Panc1 (cell line): Measurements from ENCODE around the gene PAAF1. TPM values are rescaled to one million over a fixed set of nuclear protein-coding genes. Genes with fewer than 3 reads are reported as not detected.
A peak's percentile ranks its signal among the peaks of the same experiment; 100 is the strongest.

ENCODE experiments used
- ATAC-seq: fragments of 200-7000 bp; cut with Tn5 transposase; 2 replicates; pipeline ENCODE4 v1.9.1; 2020; ENCODE audit warnings: mild to moderate bottlenecking, moderate library complexity
- BruUV-seq: library from RNA; stranded (reverse); fragments of 400-500 nt; replicated peaks from 2 replicates; lab custom pipeline; 2021; lab: Mats Ljungman, UMichigan
- CTCF ChIA-PET: fragments of 300-600 bp; sonication (Branson Sonifier 250); formaldehyde crosslinking; loops from one replicate; lab custom pipeline; 2022; ENCODE audit warnings: antibody characterized with exemption; lab: Charles Lee
- POLR2A ChIA-PET: fragments of 300-600 bp; sonication (Branson Sonifier 250); formaldehyde crosslinking; loops from one replicate; lab custom pipeline; 2022; ENCODE audit warnings: antibody characterized with exemption; lab: Charles Lee
- DNase-seq: peaks from one replicate; pipeline ENCODE4 v3.0.0-alpha.2; 2010; ENCODE audit warnings: low read depth, low spot score
- H3K27ac ChIP-seq: 2 replicates; pipeline ENCODE4 v1.5.1; 2011; ENCODE audit warnings: mild to moderate bottlenecking, low read length, inconsistent platforms
- H3K27me3 ChIP-seq: fragments of 200-500 bp; sonication (Bioruptor generic); 2 replicates; pipeline ENCODE4 v1.6.0; 2014; ENCODE audit warnings: low read length, inconsistent platforms; ENCODE audit not compliant: control insufficient read depth, insufficient read depth
- H3K36me3 ChIP-seq: fragments of 200-500 bp; sonication (Bioruptor generic); 2 replicates; pipeline ENCODE4 v1.5.1; 2014; ENCODE audit warnings: inconsistent platforms, mild to moderate bottlenecking, low read length, moderate library complexity; ENCODE audit not compliant: control insufficient read depth, insufficient read depth
- H3K4me1 ChIP-seq: 2 replicates; pipeline ENCODE4 v1.5.1; 2011; ENCODE audit warnings: inconsistent platforms, mild to moderate bottlenecking, low read length, moderate library complexity; ENCODE audit not compliant: control insufficient read depth, insufficient read depth
- H3K4me3 ChIP-seq, 2 experiments: 2 replicates each; pipeline ENCODE4 v1.5.1; 2011 to 2012; ENCODE audit warnings: low read depth in 2 of 2, low read length in 2 of 2, mild to moderate bottlenecking in 2 of 2, inconsistent platforms in 1 of 2, moderate library complexity in 1 of 2
- H3K9me3 ChIP-seq: fragments of 200-500 bp; sonication (Bioruptor generic); 2 replicates; pipeline ENCODE4 v1.5.1; 2014; ENCODE audit warnings: low read depth, mild to moderate bottlenecking, inconsistent platforms, low read length, moderate library complexity; ENCODE audit not compliant: control insufficient read depth, insufficient read depth
- POLR2AphosphoS5 ChIP-seq: IDR thresholded peaks from 2 replicates; pipeline ENCODE4 v1.6.1; 2012; ENCODE audit warnings: mild to moderate bottlenecking, low read depth, low read length, moderate library complexity
- SIN3A ChIP-seq: IDR thresholded peaks from 2 replicates; pipeline ENCODE4 v1.6.1; 2012; ENCODE audit warnings: low read depth, mild to moderate bottlenecking, low read length, moderate library complexity, borderline replicate concordance; ENCODE audit not compliant: insufficient read depth
- TCF7L2 ChIP-seq: IDR thresholded peaks from 2 replicates; pipeline ENCODE4 v1.6.1; 2011; ENCODE audit warnings: mild to moderate bottlenecking, low read depth, low read length, inconsistent platforms
- in situ Hi-C: cut with HindIII; loops from 2 replicates; pipeline ENCODE4 v1.10.0; 2016; ENCODE audit warnings: low sequenced_read_pairs, low pct_unique_long_range_greater_than_20kb
- intact Hi-C: fragments of 100-400 bp; cut with micrococcal nuclease; formaldehyde crosslinking; loops from one replicate; pipeline ENCODE4 v1.10.0; 2022; ENCODE audit not compliant: unreplicated experiment
- total RNA-seq: library from RNA; stranded (reverse); gene quantifications from one replicate; pipeline ENCODE4 v1.2.1, GENCODE V29; 2021; ENCODE audit not compliant: unreplicated experiment
- TF ChIP-seq, protein P1 (sequence below), 2 experiments: IDR thresholded peaks; 2 replicates each; pipeline ENCODE4 v1.6.1; 2011 to 2012; ENCODE audit warnings: low read depth in 2 of 2, control low read depth in 1 of 2, low read length in 1 of 2, mild to moderate bottlenecking in 1 of 2, moderate library complexity in 1 of 2; ENCODE audit not compliant: insufficient read depth in 1 of 2
- TF ChIP-seq, protein P2 (sequence below): fragments of 450-650 bp; IDR thresholded peaks from 2 replicates; pipeline ENCODE4 v1.5.1; 2017; ENCODE audit warnings: mild to moderate bottlenecking

PAAF1 gene
- total RNA-seq, 1 experiment from 2014 or later = 22.1 TPM

DNA sequence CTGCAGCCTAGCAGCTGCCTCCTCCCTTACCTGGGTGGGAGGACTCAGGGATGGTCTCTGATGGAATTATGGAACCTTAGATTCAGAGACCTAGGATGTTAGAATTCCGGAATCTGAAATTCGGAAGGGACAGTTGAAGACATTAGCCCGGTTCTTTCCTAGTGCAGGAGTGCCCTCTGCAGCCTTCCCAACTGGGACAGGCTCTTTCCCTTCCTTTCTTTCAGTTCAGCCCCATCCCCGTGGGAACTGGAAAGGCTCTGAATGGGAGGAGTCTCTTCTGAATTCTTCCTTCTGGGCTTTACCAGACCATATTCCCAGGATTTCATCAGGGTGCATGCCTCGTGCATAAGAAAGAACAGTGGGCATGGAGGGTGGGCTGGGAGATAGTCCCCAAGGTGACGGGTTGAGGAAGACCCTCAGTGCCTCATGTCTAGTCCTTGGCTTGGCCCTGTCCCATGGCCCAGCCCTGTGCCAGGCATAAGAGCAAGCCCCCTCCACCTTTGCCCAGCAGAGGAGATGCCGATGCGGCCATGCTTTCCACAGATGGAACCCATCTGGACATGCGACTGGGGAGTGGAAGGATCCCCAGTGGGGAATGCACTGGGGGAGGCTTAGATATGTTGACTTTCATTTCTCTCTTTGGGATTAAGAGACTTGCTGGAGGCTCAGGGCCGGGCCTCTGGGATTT lies 88.4 kb downstream of the PAAF1 start:
- ChIA-PET POLR2A (interaction anchor here (0.7 kb wide), 1 partner anchor 56 kb away, joined by 4 read pairs; no protein-coding TSS in a partner anchor), CTCF (interaction anchor here (0.5 to 0.7 kb wide), 2 partner anchors 34 to 47 kb away, joined by 3 read pairs; no protein-coding TSS in a partner anchor)
- H3K4me3 ChIP-seq = 0 out of 4 replicates have a peak overlapping the region, but pooled peaks of 1 of the 2 experiments have one; percentile 25
- ATAC-seq = peak; percentile 37; the same call in 1 of the 2 replicates
- H3K36me3 ChIP-seq = no peaks in the 10 kb centered on the region
- DNase-seq = no peak
- H3K27ac ChIP-seq = no peak overlapping the region
- in situ Hi-C loops (no loop called here), intact Hi-C loops (loop anchor here (10.0 kb wide), 1 partner anchor 130 kb away; no protein-coding TSS in a partner anchor)
- peaks cover 9% of the 10 kb centered on the region for H3K4me1 ChIP-seq
- H3K9me3 ChIP-seq = no peaks in the 10 kb centered on the region
- TF ChIP-seq, protein P1, sequence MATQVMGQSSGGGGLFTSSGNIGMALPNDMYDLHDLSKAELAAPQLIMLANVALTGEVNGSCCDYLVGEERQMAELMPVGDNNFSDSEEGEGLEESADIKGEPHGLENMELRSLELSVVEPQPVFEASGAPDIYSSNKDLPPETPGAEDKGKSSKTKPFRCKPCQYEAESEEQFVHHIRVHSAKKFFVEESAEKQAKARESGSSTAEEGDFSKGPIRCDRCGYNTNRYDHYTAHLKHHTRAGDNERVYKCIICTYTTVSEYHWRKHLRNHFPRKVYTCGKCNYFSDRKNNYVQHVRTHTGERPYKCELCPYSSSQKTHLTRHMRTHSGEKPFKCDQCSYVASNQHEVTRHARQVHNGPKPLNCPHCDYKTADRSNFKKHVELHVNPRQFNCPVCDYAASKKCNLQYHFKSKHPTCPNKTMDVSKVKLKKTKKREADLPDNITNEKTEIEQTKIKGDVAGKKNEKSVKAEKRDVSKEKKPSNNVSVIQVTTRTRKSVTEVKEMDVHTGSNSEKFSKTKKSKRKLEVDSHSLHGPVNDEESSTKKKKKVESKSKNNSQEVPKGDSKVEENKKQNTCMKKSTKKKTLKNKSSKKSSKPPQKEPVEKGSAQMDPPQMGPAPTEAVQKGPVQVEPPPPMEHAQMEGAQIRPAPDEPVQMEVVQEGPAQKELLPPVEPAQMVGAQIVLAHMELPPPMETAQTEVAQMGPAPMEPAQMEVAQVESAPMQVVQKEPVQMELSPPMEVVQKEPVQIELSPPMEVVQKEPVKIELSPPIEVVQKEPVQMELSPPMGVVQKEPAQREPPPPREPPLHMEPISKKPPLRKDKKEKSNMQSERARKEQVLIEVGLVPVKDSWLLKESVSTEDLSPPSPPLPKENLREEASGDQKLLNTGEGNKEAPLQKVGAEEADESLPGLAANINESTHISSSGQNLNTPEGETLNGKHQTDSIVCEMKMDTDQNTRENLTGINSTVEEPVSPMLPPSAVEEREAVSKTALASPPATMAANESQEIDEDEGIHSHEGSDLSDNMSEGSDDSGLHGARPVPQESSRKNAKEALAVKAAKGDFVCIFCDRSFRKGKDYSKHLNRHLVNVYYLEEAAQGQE (IDR thresholded peaks at IDR 0.05; ENCODE audit: insufficient read depth in 1 of 2, low read depth in 2 of 2, low read length in 1 of 2) = no peak
- TF ChIP-seq SIN3A (no peak), POLR2AphosphoS5 (no peak)
- TF ChIP-seq, protein P2, sequence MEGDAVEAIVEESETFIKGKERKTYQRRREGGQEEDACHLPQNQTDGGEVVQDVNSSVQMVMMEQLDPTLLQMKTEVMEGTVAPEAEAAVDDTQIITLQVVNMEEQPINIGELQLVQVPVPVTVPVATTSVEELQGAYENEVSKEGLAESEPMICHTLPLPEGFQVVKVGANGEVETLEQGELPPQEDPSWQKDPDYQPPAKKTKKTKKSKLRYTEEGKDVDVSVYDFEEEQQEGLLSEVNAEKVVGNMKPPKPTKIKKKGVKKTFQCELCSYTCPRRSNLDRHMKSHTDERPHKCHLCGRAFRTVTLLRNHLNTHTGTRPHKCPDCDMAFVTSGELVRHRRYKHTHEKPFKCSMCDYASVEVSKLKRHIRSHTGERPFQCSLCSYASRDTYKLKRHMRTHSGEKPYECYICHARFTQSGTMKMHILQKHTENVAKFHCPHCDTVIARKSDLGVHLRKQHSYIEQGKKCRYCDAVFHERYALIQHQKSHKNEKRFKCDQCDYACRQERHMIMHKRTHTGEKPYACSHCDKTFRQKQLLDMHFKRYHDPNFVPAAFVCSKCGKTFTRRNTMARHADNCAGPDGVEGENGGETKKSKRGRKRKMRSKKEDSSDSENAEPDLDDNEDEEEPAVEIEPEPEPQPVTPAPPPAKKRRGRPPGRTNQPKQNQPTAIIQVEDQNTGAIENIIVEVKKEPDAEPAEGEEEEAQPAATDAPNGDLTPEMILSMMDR = no peak
- BruUV-seq = no TSS peak
- H3K27me3 ChIP-seq = no peaks in the 10 kb centered on the region

DNA sequence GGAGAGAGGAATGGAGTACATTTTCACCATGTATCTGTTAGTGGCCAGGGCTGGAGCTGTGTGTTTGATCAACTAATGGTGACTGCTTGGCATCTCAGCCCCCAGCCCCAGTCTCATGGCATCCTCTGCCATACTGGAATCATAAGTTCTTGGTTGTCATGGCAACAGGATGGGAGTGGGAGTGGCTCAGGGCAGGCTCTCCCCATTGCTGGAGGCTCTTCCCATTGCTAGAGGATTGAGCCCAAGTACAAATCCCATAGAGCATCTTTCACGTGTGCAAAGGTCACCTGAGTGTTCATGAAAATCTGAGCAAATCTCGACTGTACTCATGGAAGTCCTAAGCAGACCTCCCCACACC lies 88.9 kb downstream of the PAAF1 start:
- POLR2A ChIA-PET = no interaction called here
- TF ChIP-seq TCF7L2 (no peak), SIN3A (no peak), POLR2AphosphoS5 (no peak)
- TF ChIP-seq, protein P2 = no peak
- TF ChIP-seq, protein P1 (IDR thresholded peaks at IDR 0.05; ENCODE audit: insufficient read depth in 1 of 2, low read depth in 2 of 2, low read length in 1 of 2) = no peak
- H3K4me1 ChIP-seq = peaks cover 9% of the 10 kb centered on the region
- H3K36me3 ChIP-seq = no peaks in the 10 kb centered on the region
- CTCF ChIA-PET = no interaction called here
- in situ Hi-C loops (no loop called here), intact Hi-C loops (loop anchor here (10.0 kb wide), 1 partner anchor 129 kb away; no protein-coding TSS in a partner anchor)
- ATAC-seq (no peak), DNase-seq (no peak)
- BruUV-seq = no TSS peak
- H3K27ac ChIP-seq = no peak overlapping the region
- no peaks in the 10 kb centered on the region for H3K27me3 ChIP-seq
- H3K4me3 ChIP-seq = no peak overlapping the region
- H3K9me3 ChIP-seq = no peaks in the 10 kb centered on the region
